A673 (cell line): ENCODE results near the gene CCDC77. TPM values are rescaled to one million over a fixed set of nuclear protein-coding genes. Genes with fewer than 3 reads are reported as not detected.

Experiments used
- BruUV-seq: library from RNA; stranded (reverse); fragments of 400-500 nt; replicated peaks from 2 replicates; lab custom pipeline; 2021; lab: Mats Ljungman, UMichigan
- CTCF ChIA-PET: fragments of 300-600 bp; sonication (Branson Sonifier 250); formaldehyde crosslinking; loops from one replicate; lab custom pipeline; 2022; ENCODE audit warnings: antibody characterized with exemption; lab: Charles Lee
- POLR2A ChIA-PET: fragments of 300-600 bp; sonication (Branson Sonifier 250); formaldehyde crosslinking; loops from one replicate; lab custom pipeline; 2022; ENCODE audit warnings: antibody characterized with exemption; ENCODE audit not compliant: low non-redundant PET; lab: Charles Lee
- DNase-seq: peaks from one replicate; pipeline ENCODE4 v3.0.0-alpha.2; 2015; ENCODE audit warnings: low spot score
- H3K27ac ChIP-seq: fragments of 200-600 bp; sonication (generic); 2 replicates; pipeline ENCODE4 v1.5.1; 2016; ENCODE audit warnings: mixed run types, low read depth, mild to moderate bottlenecking, mixed read lengths, antibody characterized with exemption, low read length; ENCODE audit not compliant: poor library complexity, severe bottlenecking
- H3K27me3 ChIP-seq: fragments of 200-600 bp; sonication (generic); replicated peaks from 2 replicates; pipeline ENCODE4 v1.6.1; 2017; ENCODE audit warnings: mixed run types, low read depth, mild to moderate bottlenecking, mixed read lengths, antibody characterized with exemption, low read length; ENCODE audit not compliant: insufficient read depth, poor library complexity
- H3K36me3 ChIP-seq: fragments of 200-600 bp; sonication (generic); 2 replicates; pipeline ENCODE4 v1.6.1; 2016; ENCODE audit warnings: mixed run types, mild to moderate bottlenecking, mixed read lengths, antibody characterized with exemption, low read length; ENCODE audit not compliant: insufficient read depth, poor library complexity, severe bottlenecking
- H3K4me1 ChIP-seq: fragments of 200-600 bp; sonication (generic); 2 replicates; pipeline ENCODE4 v1.6.1; 2017; ENCODE audit warnings: mixed run types, mild to moderate bottlenecking, mixed read lengths, antibody characterized with exemption, low read length; ENCODE audit not compliant: insufficient read depth, poor library complexity, severe bottlenecking
- H3K4me3 ChIP-seq: fragments of 200-600 bp; sonication (generic); 2 replicates; pipeline ENCODE4 v1.5.1; 2016; ENCODE audit warnings: low read depth, mixed run types, mild to moderate bottlenecking, mixed read lengths, low read length; ENCODE audit not compliant: poor library complexity, severe bottlenecking
- H3K9me3 ChIP-seq: fragments of 200-600 bp; sonication (generic); 2 replicates; pipeline ENCODE4 v1.6.1; 2016; ENCODE audit warnings: mixed run types, low read depth, mild to moderate bottlenecking, mixed read lengths, antibody characterized with exemption, low read length; ENCODE audit not compliant: poor library complexity, severe bottlenecking
- CTCF ChIP-seq: fragments of 300-800, 200-600 bp; sonication (generic); conservative IDR thresholded peaks from 2 replicates; pipeline ENCODE4 v1.5.1; 2017; ENCODE audit warnings: low read depth, mild to moderate bottlenecking, antibody characterized with exemption, low read length, moderate library complexity, mixed read lengths
- EZH2 ChIP-seq: fragments of 200-600 bp; sonication (generic); IDR thresholded peaks from 2 replicates; pipeline ENCODE4 v1.6.1; 2017; ENCODE audit warnings: borderline replicate concordance, low read depth, mild to moderate bottlenecking, mixed read lengths, antibody characterized with exemption, low read length; ENCODE audit not compliant: poor library complexity, severe bottlenecking
- intact Hi-C: fragments of 100-400 bp; cut with micrococcal nuclease; formaldehyde crosslinking; loops from one replicate; pipeline ENCODE4 v1.10.0; 2022; ENCODE audit not compliant: unreplicated experiment
- total RNA-seq: library from RNA; stranded (reverse); gene quantifications from 2 replicates; pipeline ENCODE4 v1.2.3, GENCODE V29; 2021

CCDC77 gene
- total RNA-seq, 1 experiment from 2014 or later, result 44.4 TPM

GRCh38 chr12:460261-461230 lies 59.1 kb downstream of the CCDC77 start:
- Histone ChIP-seq H3K4me3 (peak overlapping the region; percentile 72), H3K4me1 (peaks cover 9% of the 10 kb centered on the region), H3K9me3 (no peaks in the 10 kb centered on the region), H3K27me3 (no peaks in the 10 kb centered on the region), H3K27ac (no peak overlapping the region), H3K36me3 (no peaks in the 10 kb centered on the region)
- ChIA-PET CTCF (no interaction called here), POLR2A (no interaction called here)
- no peak for TF ChIP-seq CTCF
- TF ChIP-seq EZH2, result no peak
- intact Hi-C loops, result no loop called here
- peak; percentile 31 for DNase-seq
- BruUV-seq, result no TSS peak

GRCh38 chr12:461425-461824 lies 60.0 kb downstream of the CCDC77 start:
- no peaks in the 10 kb centered on the region for H3K36me3 ChIP-seq
- peaks cover 9% of the 10 kb centered on the region for H3K4me1 ChIP-seq
- no peak for DNase-seq
- ChIA-PET CTCF (no interaction called here), POLR2A (no interaction called here)
- no peaks in the 10 kb centered on the region for H3K27me3 ChIP-seq
- H3K4me3 ChIP-seq, result peak overlapping the region; percentile 72
- no TSS peak for BruUV-seq
- no peak for TF ChIP-seq CTCF
- no peak for TF ChIP-seq EZH2
- H3K9me3 ChIP-seq, result no peaks in the 10 kb centered on the region
- intact Hi-C loops, result no loop called here
- H3K27ac ChIP-seq, result no peak overlapping the region

DNA sequence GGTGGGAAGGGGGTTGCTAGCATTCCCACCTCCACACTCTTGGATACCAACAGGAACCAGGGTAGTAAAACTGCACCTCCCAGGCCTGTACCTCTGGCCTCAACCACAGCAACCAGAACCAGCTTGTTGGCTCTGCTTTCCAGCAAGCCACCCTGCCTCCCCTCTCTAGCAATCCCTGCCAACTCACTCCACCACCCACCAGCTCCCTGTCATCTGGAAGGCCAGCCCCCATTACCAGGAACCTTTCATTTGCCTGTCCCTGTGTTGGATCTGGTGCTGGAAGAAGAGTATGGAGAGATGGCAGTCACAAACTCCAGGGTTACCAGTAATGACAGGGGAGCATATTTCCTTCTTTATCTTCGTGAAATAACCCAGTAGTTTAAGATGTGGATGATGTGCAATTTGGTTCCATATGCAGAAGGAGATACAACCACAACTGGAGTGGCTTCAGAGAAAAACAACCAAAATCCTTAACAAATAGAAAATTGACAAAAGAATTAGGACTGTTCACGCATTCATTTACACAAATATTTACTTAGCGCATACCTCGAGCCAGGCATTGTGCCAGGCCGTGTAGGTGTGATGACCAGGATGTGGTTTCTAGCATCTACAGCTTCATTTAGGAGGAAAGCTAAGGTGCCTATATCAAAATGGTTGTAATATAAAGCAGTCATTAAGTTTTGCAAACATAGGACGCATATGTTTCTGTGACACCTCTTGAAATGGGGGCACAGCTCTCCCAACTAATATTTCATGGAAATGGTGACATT lies 61.7 kb downstream of the CCDC77 start:
- no peak overlapping the region for H3K27ac ChIP-seq
- no peaks in the 10 kb centered on the region for H3K9me3 ChIP-seq
- CTCF ChIA-PET, result no interaction called here
- POLR2A ChIA-PET, result no interaction called here
- peaks cover 9% of the 10 kb centered on the region for H3K4me1 ChIP-seq
- no peaks in the 10 kb centered on the region for H3K36me3 ChIP-seq
- TF ChIP-seq EZH2, result no peak
- TF ChIP-seq CTCF, result no peak
- BruUV-seq, result TSS peak; percentile 21
- H3K4me3 ChIP-seq, result no peak overlapping the region
- no peak for DNase-seq
- intact Hi-C loops, result no loop called here
- H3K27me3 ChIP-seq, result no peaks in the 10 kb centered on the region
